CD14-positive monocyte (primary cell): Measurements from ENCODE around the gene DENND11. TPM values are rescaled to one million over a fixed set of nuclear protein-coding genes. Genes with fewer than 3 reads are reported as not detected.

Source experiments
- DNase-seq, 3 donors: peaks; one replicate each; pipeline ENCODE4 v3.0.0-alpha.2; 2011 to 2022
- H2AFZ ChIP-seq: 2 replicates; pipeline ENCODE4 v1.6.0; 2012; ENCODE audit warnings: mild to moderate bottlenecking, low read depth, low read length, inconsistent platforms; ENCODE audit not compliant: insufficient read depth, poor library complexity, severe bottlenecking
- H3K27ac ChIP-seq, 2 donors: 1 replicate in 1 of 2; 2 replicates in 1 of 2; pipeline ENCODE4 v1.5.1; 2012 to 2013; ENCODE audit warnings: low read length in 2 of 2, control low read depth in 1 of 2, inconsistent platforms in 1 of 2, low read depth in 1 of 2, mild to moderate bottlenecking in 1 of 2
- H3K27me3 ChIP-seq, 2 donors: one replicate each; pipeline versions ENCODE4 v1.6.0 to v1.6.1; 2011 to 2013; ENCODE audit warnings: low read length in 2 of 2; ENCODE audit not compliant: control insufficient read depth in 2 of 2, insufficient read depth in 2 of 2
- H3K36me3 ChIP-seq, 2 donors: replicated peaks in 1 of 2; 1 replicate in 1 of 2; 2 replicates in 1 of 2; pipeline versions ENCODE4 v1.5.1 to v1.6.1; 2012 to 2013; ENCODE audit warnings: low read length in 2 of 2, control low read depth in 1 of 2, inconsistent platforms in 1 of 2, mild to moderate bottlenecking in 1 of 2; ENCODE audit not compliant: insufficient read depth in 2 of 2, control insufficient read depth in 1 of 2
- H3K4me1 ChIP-seq, 2 donors: 1 replicate in 1 of 2; 2 replicates in 1 of 2; pipeline versions ENCODE4 v1.5.1 to v1.6.1; 2012 to 2013; ENCODE audit warnings: low read length in 2 of 2, control low read depth in 1 of 2, inconsistent platforms in 1 of 2, mild to moderate bottlenecking in 1 of 2, moderate library complexity in 1 of 2; ENCODE audit not compliant: insufficient read depth in 2 of 2, control insufficient read depth in 1 of 2
- H3K4me2 ChIP-seq: replicated peaks from 2 replicates; pipeline ENCODE3; 2012; ENCODE audit warnings: low read length, moderate library complexity, mild to moderate bottlenecking; ENCODE audit not compliant: poor library complexity, severe bottlenecking; ENCODE audit errors: extremely low read depth
- H3K4me3 ChIP-seq, 3 experiments: fragments of 200-600 bp in 1 of 3; sonication (generic) in 1 of 3; replicated peaks in 1 of 3; 1 replicate in 2 of 3; 2 replicates in 1 of 3; pipeline ENCODE4 v1.5.1; 2011 to 2013; ENCODE audit warnings: low read length in 3 of 3, mild to moderate bottlenecking in 3 of 3, control low read depth in 2 of 3, low read depth in 2 of 3, inconsistent platforms in 1 of 3, moderate library complexity in 1 of 3
- H3K79me2 ChIP-seq: 2 replicates; pipeline ENCODE4 v1.6.0; 2012; ENCODE audit warnings: mild to moderate bottlenecking, control low read depth, inconsistent platforms, low read length, moderate library complexity; ENCODE audit not compliant: insufficient read depth
- H3K9ac ChIP-seq: 2 replicates; pipeline ENCODE4 v1.6.0; 2017; ENCODE audit warnings: low read length, mild to moderate bottlenecking; ENCODE audit not compliant: insufficient read depth, poor library complexity, severe bottlenecking
- H3K9me3 ChIP-seq, 2 donors: replicated peaks in 1 of 2; 1 replicate in 1 of 2; 2 replicates in 1 of 2; pipeline versions ENCODE4 v1.5.1 to v1.6.1; 2012 to 2013; ENCODE audit warnings: low read length in 2 of 2, control low read depth in 1 of 2; ENCODE audit not compliant: control insufficient read depth in 1 of 2, insufficient read depth in 1 of 2
- H4K20me1 ChIP-seq: 2 replicates; pipeline ENCODE4 v1.6.0; 2012; ENCODE audit warnings: mild to moderate bottlenecking, low read length, control low read depth, moderate library complexity; ENCODE audit not compliant: insufficient read depth
- H3K27ac Mint-ChIP-seq, 7 donors: one replicate each; pipeline ENCODE4 v1.8.0; 2020; ENCODE audit warnings: mild to moderate bottlenecking in 7 of 7, mixed read lengths in 7 of 7, moderate library complexity in 6 of 7, inconsistent platforms in 2 of 7
- H3K27me3 Mint-ChIP-seq, 3 donors: one replicate each; pipeline ENCODE4 v1.8.0; 2021 to 2022; ENCODE audit warnings: low read depth in 3 of 3, mild to moderate bottlenecking in 3 of 3, mixed read lengths in 3 of 3, moderate library complexity in 3 of 3, inconsistent platforms in 1 of 3
- H3K36me3 Mint-ChIP-seq, 2 donors: one replicate each; pipeline ENCODE4 v1.8.0; 2020; ENCODE audit warnings: mixed read lengths in 2 of 2, inconsistent platforms in 1 of 2, mild to moderate bottlenecking in 1 of 2
- H3K4me1 Mint-ChIP-seq: one replicate; pipeline ENCODE4 v1.8.0; 2020; ENCODE audit warnings: mild to moderate bottlenecking, mixed read lengths
- H3K4me3 Mint-ChIP-seq, 2 donors: one replicate each; pipeline ENCODE4 v1.8.0; 2020; ENCODE audit warnings: mild to moderate bottlenecking in 2 of 2, mixed read lengths in 2 of 2, moderate library complexity in 1 of 2
- H3K9me3 Mint-ChIP-seq, 7 donors: one replicate each; pipeline ENCODE4 v1.8.0; 2020 to 2022; ENCODE audit warnings: mixed read lengths in 7 of 7, mild to moderate bottlenecking in 6 of 7, moderate library complexity in 6 of 7, inconsistent platforms in 2 of 7
- CTCF ChIP-seq: fragments of 200-600 bp; IDR thresholded peaks from one replicate; pipeline ENCODE4 v1.8.0; 2022; ENCODE audit warnings: antibody characterized with exemption, mild to moderate bottlenecking
- WGBS: methylation state at CpG from one replicate; pipeline ENCODE4 v1.1.5; 2013; ENCODE audit warnings: missing lambda C conversion rate; ENCODE audit not compliant: insufficient coverage; 5-methylcytosine and 5-hydroxymethylcytosine counted together
- intact Hi-C, 2 donors: fragments of 100-400 bp; cut with micrococcal nuclease; formaldehyde crosslinking; loops; one replicate each; pipeline versions ENCODE4 v1.15.0 to v1.15.1; 2023
- polyA minus RNA-seq: library from RNA; depleted of rRNA, polyadenylated mRNA; stranded (reverse); fragments of >200 nt; gene quantifications from 2 replicates; pipeline ENCODE4 v1.2.3, GENCODE V29; 2012
- polyA plus RNA-seq, 3 donors: library from polyadenylated mRNA; depleted of rRNA in 1 of 3; unstranded in 2 of 3; stranded (reverse) in 1 of 3; fragments of 300-500 nt in 2 of 3; fragments of >200 nt in 1 of 3; fragmentation: Illumina TruSeq in 2 of 3; gene quantifications; 1 replicate in 2 of 3; 2 replicates in 1 of 3; pipeline ENCODE4 v1.2.3, GENCODE V29; 2012 to 2021
- total RNA-seq, 12 experiments: library from RNA in 1 of 12; stranded (reverse) in 1 of 12; fragments of 120-200 nt in 1 of 12; gene quantifications; one replicate each; pipeline ENCODE4 v1.2.4 and lab custom pipeline; 2013 to 2026; ENCODE audit warnings: mixed read lengths in 6 of 12, inconsistent platforms in 1 of 12

Gene DENND11, protein sequence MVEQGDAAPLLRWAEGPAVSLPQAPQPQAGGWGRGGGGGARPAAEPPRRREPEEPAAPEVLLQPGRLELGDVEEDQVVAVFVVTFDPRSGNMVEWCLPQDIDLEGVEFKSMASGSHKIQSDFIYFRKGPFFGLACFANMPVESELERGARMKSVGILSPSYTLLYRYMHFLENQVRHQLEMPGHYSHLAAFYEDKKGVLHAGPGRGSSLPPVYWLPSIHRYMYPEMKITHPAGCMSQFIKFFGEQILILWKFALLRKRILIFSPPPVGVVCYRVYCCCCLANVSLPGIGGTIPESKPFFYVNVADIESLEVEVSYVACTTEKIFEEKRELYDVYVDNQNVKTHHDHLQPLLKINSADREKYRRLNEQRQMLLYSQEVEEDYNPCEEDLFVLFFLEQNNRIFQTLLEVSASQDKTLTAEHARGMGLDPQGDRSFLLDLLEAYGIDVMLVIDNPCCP
- total RNA-seq (2013), result 6.0 TPM
- polyA plus RNA-seq, result 1 to 10 TPM; 1.4 to 4.7 (median 1.9) TPM
- 1.8 and 2.1 TPM in 2 replicates for polyA minus RNA-seq
- 19.0 to 114 (median 50.8) reads per million in 11 experiments for total RNA-seq (lab: John Stamatoyannopoulos, UW)

DNA sequence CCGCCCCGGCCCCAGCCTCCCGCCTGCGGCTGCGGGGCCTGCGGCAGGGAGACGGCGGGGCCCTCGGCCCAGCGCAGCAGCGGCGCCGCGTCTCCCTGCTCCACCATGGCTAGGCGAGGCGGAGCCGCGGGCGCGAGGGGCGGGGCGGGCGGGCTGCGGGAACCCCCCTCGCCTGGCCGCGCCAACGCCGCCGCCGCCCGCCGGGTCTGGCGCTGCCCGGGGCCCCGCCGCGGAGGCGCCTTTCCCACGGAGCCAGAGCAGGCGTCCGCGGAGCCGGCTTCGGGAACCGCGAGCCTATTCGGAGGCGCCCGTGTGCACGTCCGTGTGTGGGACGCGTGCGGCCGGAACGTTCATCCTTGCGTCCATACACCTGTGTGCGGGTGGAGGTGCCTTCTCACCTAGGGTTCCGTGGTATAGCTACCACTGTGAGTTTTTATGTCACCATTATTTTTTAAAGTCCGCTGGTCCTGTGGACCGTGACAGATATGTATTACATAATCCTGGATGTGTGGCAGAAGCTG lies at the start of gene DENND11:
DENND11 (minus strand) TSS at position 120 of the 521 bp plus-strand sequence; CDS start at position 107, 13 bp downstream.
- WGBS, result under 1% methylated on average over 62 of the region's 62 CpGs
- peak within 1 kb of the TSS; percentile 48 to 90 (median 77) for H3K4me3 ChIP-seq
- peaks cover 0 to 5% of the 10 kb centered on the region in 2 donors for H3K36me3 Mint-ChIP-seq
- H3K9ac ChIP-seq, result peak within 1 kb of the TSS; percentile 64
- peak within 1 kb of the TSS; percentile 79 to 87 for H3K4me3 Mint-ChIP-seq
- no peak for TF ChIP-seq CTCF
- H3K4me2 ChIP-seq, result peak within 1 kb of the TSS; percentile 83
- H3K9me3 ChIP-seq, result no peaks in the 10 kb centered on the region
- peaks cover 22 to 31% (median 24%) of the 10 kb centered on the region in 3 donors for H3K27me3 Mint-ChIP-seq
- no peaks in the 10 kb centered on the region for H4K20me1 ChIP-seq
- intact Hi-C loops, result loop anchor here in 1 of 2 donors (10.0 kb wide), 1 partner anchor 47 kb away; no protein-coding TSS in a partner anchor
- H3K9me3 Mint-ChIP-seq, result no peaks in the 10 kb centered on the region
- peaks cover 15 to 22% of the 10 kb centered on the region in 2 donors for H3K4me1 ChIP-seq
- no peak within 1 kb of the TSS for H3K27ac ChIP-seq
- H3K27ac Mint-ChIP-seq, result peak within 1 kb of the TSS in 2 of 7 donors; percentile 3 to 75
- no peaks in the 10 kb centered on the region for H3K36me3 ChIP-seq
- peak within 1 kb of the TSS; percentile 82 for H2AFZ ChIP-seq
- H3K79me2 ChIP-seq, result no peaks in the 10 kb centered on the region
- peak; percentile 32 to 46 (median 36) for DNase-seq
- peaks cover 36% of the 10 kb centered on the region for H3K4me1 Mint-ChIP-seq
- peaks cover 14 to 18% of the 10 kb centered on the region in 2 donors for H3K27me3 ChIP-seq

GRCh38 chr7:141748396-141748795 lies 46.4 kb upstream of the DENND11 start:
- H3K36me3 Mint-ChIP-seq, result peaks cover 73 to 93% of the 10 kb centered on the region in 2 donors
- H3K4me3 Mint-ChIP-seq, result no peak overlapping the region
- no peaks in the 10 kb centered on the region for H3K4me1 Mint-ChIP-seq
- no CpG with 5 or more reads among the region's 2 CpGs for WGBS
- no peaks in the 10 kb centered on the region for H3K27me3 ChIP-seq
- no peaks in the 10 kb centered on the region for H3K79me2 ChIP-seq
- no peaks in the 10 kb centered on the region for H3K27me3 Mint-ChIP-seq
- no peak overlapping the region for H3K9ac ChIP-seq
- no peak overlapping the region for H3K4me2 ChIP-seq
- no peak overlapping the region for H3K27ac Mint-ChIP-seq
- H4K20me1 ChIP-seq, result no peaks in the 10 kb centered on the region
- TF ChIP-seq CTCF, result no peak
- no peak for DNase-seq
- H2AFZ ChIP-seq, result no peak overlapping the region
- intact Hi-C loops, result no loop called here
- H3K4me3 ChIP-seq, result no peak overlapping the region
- peaks cover 17 to 36% of the 10 kb centered on the region in 2 donors for H3K9me3 ChIP-seq
- no peaks in the 10 kb centered on the region for H3K4me1 ChIP-seq
- H3K27ac ChIP-seq, result no peak overlapping the region
- peaks cover 92 to 100% of the 10 kb centered on the region in 2 donors for H3K36me3 ChIP-seq
- H3K9me3 Mint-ChIP-seq, result peaks cover 19 to 30% (median 25%) of the 10 kb centered on the region in 7 donors
